SK-N-MC (cell line): Measurements from ENCODE around the gene PSMD1.

Experiments
- EZH2 ChIP-seq: fragments of 200-600 bp; sonication (generic); IDR thresholded peaks from one replicate; pipeline ENCODE4 v1.6.1; 2017; ENCODE audit warnings: antibody characterized with exemption
- FOXP2 ChIP-seq: optimal IDR thresholded peaks from 2 replicates; pipeline ENCODE3; 2011; ENCODE audit warnings: mild to moderate bottlenecking, moderate library complexity; ENCODE audit not compliant: insufficient read depth; ENCODE audit errors: extremely low read length, control extremely low read depth
- POLR2AphosphoS5 ChIP-seq: IDR thresholded peaks from 2 replicates; pipeline ENCODE4 v1.6.1; 2012; ENCODE audit warnings: mild to moderate bottlenecking, low read depth, low read length, borderline replicate concordance

- TF ChIP-seq POLR2AphosphoS5 (no peak), EZH2 (no peak), FOXP2 (no peak)
Observed at GRCh38 chr2:231068525-231069222, 12.0 kb downstream of the PSMD1 start.
